Stimulated activated CD4-positive, alpha-beta T cell treated with anti-CD3 and anti-CD28 coated beads, Interleukin-4, amount 100 ng/mL, for 4 hours (primary cell): ENCODE measurements around the gene MTMR3.
A peak's percentile ranks its signal among the peaks of the same experiment; 100 is the strongest.

Experiments used
- DNase-seq, 2 experiments: peaks; one replicate each; pipeline ENCODE4 v3.0.0-alpha.2; 2020

MTMR3 gene

DNA sequence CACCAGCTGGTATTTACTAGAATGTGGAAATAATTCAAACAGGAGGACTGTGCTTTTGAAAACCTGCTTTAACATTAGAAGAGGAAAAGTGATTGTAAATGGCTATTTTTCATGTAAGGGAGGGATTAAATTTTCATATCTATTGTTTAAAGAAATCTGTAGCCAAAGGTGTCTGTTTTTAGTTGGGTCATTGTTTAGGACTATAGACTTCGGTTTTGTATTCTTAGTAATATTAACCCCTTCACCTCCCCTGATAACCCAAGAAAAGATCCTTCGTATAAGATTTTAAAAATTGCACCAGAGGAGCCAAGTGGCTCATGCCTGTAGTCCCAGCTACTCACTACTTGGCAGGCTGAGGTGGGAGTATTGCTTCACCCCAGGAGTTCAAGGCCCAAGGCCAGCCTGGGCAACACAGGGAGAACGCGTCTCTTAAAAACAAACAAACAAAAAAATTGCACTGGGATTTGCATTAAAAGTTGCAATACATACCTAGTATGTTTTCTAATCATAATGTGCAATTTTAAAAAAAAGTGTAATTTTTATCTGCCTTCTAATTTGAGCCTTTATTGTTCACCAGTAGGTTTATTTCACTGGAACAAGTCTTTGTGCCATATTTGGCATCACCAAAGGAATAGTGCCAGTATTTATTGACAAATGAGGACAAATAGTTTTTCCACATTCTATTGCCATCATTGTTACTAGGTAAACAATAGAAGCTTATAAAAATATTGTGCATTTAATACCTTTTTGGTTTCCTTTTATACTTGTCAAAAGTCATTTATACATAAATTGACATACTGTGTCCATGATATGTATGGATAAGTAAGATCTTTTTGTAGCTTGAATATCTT is 34.3 kb downstream of the MTMR3 start:
- no peak for DNase-seq

- DNase-seq: no peak
Measured at GRCh38 chr22:29925402-29925801, 42.4 kb downstream of the MTMR3 start.

GRCh38 chr22:29926057-29926456 is 43.1 kb downstream of the MTMR3 start:
- no peak for DNase-seq

GRCh38 chr22:29932136-29932535 is 49.2 kb downstream of the MTMR3 start:
- DNase-seq: no peak

- DNase-seq: no peak
Measured at GRCh38 chr22:29933619-29934018, 50.6 kb downstream of the MTMR3 start.

DNA sequence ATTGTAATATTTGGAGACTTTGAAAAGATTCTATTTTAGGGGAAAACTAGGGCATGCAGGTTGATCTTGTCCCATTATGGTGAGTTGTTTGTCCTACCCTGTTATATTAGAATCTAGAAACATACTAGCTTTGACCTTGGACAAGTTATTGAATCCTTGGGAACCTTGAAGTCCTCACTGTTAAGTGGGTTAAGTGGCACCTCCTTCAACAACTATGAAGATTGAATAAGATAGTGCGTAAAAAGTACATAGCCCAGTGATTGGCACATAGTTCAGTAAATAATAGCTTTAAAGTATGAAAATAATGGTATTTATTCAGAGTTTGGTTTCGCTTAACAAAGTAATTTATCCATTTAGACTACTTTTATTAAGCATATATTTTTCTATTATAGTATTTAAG is 51.6 kb downstream of the MTMR3 start:
- no peak for DNase-seq

DNA sequence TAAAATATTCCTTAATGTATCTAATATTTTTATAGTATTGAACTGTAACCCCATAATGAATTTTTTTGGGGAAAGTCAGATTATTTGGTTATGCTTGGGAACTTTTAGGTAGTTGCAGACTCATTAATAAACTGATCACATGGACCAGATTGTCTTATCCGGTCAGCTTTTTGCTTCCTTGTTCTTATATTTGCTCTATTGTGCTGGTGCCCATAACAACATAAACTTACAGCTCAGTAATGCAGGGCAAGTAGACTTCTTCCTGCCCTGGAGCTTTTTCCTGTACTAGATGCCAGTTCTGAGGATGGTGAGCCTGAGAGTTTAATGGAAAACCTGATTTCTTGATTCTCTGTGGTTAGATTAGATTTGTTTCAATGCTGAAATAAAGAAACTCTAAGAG is 53.2 kb downstream of the MTMR3 start:
- DNase-seq: no peak

DNA sequence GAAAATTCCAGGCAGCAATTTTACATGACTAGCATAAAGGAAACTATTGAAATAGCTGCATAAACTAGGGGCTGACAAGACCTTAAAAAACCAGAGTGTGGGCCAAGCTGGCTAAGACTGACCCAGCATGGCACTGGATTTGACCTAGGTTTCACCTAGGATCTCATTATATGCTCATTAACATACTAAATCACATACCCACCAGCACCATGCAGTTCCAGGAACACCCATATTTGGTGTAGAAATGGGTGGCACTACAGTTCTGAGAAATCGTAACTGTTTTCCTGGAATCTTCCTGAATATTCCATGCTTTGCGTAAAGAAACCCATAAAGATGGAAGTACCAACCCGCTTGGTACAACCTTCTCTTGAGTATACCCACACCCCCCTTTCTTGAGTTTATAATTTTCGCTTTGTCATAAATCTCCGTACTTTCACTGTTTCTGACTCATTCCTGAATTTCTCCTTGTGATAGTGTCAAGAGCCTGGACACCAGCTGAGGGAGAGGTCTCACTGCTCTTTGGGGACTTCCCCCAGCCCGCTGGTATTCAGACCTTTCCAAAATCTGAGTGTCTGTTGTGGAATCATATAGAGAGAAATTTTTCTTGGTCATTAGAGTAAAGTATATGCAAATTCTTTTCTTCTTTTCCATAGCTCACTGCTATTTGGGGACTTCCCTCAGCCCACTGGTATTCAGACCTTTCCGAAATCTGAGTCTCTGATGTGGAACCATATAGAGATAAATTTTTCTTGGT is 55.1 kb downstream of the MTMR3 start:
- DNase-seq: no peak

GRCh38 chr22:29940526-29940925 is 57.6 kb downstream of the MTMR3 start:
- DNase-seq: no peak

DNA sequence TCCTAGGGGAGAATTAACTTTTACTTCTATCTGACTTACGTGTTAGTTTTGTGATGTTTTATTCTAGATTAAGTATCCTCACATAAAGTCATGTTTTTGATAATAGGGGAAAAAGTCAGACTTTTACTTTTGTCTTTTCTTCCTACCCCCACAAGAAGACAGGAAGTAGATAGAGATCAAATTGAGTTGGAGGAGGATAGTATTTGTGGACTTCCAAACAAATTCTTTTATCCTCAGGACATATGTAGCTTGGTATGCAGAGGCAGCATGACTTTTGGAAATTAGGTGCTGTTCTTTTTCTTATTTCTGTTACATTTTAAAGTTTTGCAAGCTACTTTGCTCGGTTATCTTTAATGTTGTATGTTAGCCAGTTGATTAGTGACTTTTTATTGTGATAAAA is 61.4 kb downstream of the MTMR3 start:
- DNase-seq: no peak

DNA sequence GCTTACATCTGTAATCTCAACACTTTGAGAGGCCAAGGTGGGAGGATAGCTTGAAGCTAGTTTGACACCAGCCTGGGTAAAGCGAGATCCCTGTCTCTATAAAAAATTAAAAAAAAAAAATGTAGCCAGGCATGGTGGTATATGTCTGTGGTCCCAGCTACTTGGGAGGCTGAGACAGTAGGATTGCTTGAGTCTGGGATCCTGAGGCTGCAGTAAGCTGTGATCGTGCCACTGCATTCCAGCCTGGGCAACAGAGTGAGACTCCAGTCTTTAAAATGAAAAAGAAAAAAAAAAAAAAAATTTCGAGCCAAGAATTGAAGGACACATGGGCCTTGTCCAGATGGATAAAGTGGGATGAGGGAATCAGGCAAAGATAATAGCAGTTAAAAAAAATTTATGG is 62.5 kb downstream of the MTMR3 start:
- no peak for DNase-seq

DNA sequence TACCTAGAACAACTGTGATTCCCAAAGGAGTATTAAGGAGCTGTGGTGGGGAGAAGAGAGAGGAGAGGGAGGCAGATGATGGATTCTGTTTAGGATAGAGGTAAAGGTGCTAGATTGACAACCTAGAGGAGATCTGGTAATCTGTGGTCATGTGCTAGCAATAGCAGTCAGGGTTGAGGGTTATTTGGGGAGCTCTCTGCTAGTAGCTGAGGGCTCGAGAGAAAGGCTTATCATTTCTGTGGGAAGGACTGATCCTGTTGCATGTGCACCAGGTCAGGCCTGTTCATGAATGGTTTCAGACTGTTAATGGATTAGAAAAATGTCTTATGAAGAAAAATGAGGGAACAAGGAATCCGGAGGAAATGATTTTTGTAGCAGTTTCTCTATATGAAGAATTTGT is 63.2 kb downstream of the MTMR3 start:
- DNase-seq: no peak

DNA sequence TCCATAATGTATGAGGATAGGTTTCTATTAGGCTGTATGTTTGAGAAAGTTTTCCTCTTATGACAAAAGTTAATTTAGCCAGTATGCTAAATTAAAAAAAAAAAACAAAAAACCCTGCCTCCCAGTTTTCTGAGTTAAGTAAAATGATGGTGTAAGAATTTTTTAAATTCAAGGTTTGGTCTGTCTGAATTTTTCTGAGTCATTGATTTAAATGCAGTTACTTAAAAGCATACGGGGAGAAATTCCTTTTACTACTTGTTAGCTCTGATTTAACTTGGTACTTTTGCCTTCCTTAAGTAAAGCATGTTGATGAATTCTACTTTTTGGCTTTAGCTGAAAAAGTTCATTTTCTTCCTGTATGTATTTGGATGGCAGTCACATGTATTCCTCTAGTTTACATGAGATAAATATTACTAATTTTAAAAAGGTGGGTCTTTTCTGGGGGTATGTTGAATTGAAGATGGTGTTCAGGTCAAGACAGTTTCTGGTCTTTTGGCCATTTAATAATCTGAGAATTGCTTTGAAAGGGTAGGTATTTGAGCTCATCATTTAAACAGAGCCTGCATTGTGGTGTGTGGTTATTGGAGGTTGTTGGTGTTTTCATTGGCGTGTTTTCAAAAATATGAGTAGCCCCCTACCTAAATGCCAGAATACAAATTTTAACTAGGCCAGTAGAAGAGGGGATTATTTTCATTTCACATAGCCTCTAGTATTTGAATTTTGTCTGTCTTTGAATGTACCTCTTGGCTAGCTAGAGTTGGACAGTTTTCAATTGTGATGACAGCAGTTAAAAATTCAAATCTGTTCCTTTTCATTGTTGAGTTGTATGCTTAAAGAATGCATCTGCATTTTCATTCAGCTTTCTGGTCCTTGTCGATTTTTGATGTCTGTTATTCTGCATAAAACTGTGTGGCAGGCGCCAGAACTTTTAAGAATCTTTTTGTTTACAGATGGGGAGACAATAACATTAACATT is 64.7 kb downstream of the MTMR3 start:
- DNase-seq: no peak

DNA sequence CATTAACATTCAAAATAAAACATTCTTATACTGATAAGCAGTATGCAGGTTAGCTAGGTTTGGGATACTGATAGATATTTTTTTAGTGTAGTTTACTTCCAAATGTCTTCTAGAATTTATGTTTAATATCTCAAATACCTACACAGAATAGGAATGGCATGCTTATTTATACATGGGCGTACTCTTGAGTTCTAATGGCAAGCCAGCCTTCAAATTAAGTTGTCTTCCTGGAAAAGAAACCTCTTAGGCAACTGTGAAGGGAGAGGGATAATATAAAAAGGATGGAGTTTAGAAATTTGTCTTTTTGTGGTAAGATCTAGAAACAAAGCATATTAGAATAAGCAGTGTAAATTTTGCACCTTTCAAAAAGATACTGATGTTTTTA is 65.4 kb downstream of the MTMR3 start:
- DNase-seq: no peak

- no peak for DNase-seq
Measured at GRCh38 chr22:29949872-29950271, 66.9 kb downstream of the MTMR3 start.

GRCh38 chr22:29951791-29952413 is 68.9 kb downstream of the MTMR3 start:
- DNase-seq: peak in 1 of 2 experiments; percentile 7

- DNase-seq: no peak
Measured at GRCh38 chr22:29954203-29954855, 71.4 kb downstream of the MTMR3 start.

DNA sequence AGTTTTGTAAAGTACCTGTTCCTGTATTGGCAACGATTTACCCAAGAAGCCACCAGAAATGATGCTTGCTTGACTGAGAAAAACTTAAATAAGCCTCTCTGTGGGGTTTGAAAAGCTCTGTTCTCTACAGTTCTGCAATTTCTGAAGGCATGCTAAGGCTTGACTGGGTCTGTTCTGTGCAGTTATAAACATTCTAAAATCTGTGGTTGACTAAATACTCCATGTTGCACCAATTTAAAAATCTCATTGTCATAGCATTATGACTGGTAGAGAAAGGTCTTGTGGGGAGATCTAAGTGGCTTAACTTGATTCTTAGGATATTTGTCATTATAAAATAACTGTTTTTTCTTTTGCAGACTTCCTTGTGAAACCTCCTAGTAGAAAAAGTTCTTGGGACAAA is 73.7 kb downstream of the MTMR3 start:
- no peak for DNase-seq

DNA sequence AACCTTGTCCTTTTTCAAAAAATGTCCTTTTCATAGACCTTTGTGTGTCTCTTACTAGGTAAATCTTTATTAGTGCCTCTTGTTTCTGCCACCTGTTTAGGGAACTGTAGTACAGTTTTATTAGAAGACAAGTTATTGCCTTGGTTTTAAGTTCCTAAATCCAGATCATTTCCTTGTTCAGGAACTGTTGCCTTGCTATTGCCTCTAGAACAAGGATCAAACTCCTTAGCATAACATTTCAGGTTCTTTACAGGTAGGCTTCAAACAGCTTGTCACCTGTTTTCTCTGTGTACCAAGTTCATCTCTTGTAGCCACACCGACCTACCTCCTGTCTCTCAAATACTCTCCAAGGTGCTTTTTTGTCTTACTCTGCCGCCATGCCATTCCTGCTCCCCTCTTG is 75.2 kb downstream of the MTMR3 start:
- DNase-seq: no peak

- no peak for DNase-seq
Measured at GRCh38 chr22:29964776-29965175, 81.8 kb downstream of the MTMR3 start.

DNA sequence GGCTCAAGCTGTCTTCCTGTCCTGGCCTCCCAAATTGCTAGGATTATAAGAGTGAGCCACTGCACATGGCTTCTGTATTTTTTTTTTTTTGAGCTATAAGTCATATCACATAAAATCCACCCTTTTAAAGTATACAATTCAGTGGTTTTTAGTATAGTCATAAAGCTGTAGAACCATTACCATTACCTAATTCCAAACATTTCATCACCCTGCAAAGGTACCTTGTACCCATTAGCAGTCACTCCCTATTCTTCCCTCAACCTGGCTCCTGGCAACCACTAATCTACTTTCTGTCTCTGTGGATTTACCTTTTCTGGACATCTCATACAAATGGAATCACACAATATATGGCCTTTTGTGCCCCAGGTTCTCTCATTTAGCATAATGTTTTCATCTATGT is 84.5 kb downstream of the MTMR3 start:
- DNase-seq: no peak

DNA sequence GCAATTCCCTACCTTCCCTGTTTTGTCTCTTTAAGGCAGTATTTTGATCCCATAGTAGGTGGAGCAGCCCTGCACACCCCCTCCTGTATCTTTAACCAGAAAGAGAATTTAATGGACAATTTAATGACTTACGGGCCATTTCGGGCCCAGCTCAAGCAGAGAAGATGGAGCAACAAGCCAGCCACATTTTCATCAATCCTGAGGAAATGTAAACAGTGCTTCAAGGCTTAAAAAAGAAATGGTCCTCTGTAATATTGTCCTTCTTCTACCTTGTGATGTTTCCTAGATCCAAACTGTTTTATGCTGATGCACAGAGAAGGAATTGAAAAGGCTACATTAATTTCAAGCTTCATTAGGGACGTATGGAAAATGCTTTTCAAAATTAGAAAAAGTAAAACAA is 88.6 kb downstream of the MTMR3 start:
- no peak for DNase-seq
